Measurements from ENCODE around the gene CRIM1.

The CRIM1 gene

GRCh38 chr2:36348721-36349120 lies 6.9 kb upstream of the CRIM1 start:
- TF ChIP-seq BACH2 (CRISPR knock-in tag; IDR thresholded peaks at IDR 0.05; ENCODE audit: borderline replicate concordance) (no peak), RARB (CRISPR knock-in tag; IDR thresholded peaks at IDR 0.05) (no peak)
- no peak for ATAC-seq

GRCh38 chr2:36351291-36351690 lies 4.3 kb upstream of the CRIM1 start:
- TF ChIP-seq ZFP3 (CRISPR knock-in tag; IDR thresholded peaks at IDR 0.05) = no peak
- TF ChIP-seq GLIS3 (CRISPR knock-in tag; IDR thresholded peaks at IDR 0.05) = no peak
- TF ChIP-seq, protein P1, sequence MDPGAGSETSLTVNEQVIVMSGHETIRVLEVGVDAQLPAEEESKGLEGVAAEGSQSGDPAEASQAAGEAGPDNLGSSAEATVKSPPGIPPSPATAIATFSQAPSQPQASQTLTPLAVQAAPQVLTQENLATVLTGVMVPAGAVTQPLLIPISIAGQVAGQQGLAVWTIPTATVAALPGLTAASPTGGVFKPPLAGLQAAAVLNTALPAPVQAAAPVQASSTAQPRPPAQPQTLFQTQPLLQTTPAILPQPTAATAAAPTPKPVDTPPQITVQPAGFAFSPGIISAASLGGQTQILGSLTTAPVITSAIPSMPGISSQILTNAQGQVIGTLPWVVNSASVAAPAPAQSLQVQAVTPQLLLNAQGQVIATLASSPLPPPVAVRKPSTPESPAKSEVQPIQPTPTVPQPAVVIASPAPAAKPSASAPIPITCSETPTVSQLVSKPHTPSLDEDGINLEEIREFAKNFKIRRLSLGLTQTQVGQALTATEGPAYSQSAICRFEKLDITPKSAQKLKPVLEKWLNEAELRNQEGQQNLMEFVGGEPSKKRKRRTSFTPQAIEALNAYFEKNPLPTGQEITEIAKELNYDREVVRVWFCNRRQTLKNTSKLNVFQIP (CRISPR knock-in tag; IDR thresholded peaks at IDR 0.05; ENCODE audit: borderline replicate concordance, low read depth) = no peak
- TF ChIP-seq ZNF565 (CRISPR knock-in tag; conservative IDR thresholded peaks at IDR 0.05; ENCODE audit: low read depth) = no peak
- TF ChIP-seq RARB (CRISPR knock-in tag; IDR thresholded peaks at IDR 0.05) = no peak
- TF ChIP-seq CSDC2 (CRISPR knock-in tag; IDR thresholded peaks at IDR 0.05) = no peak
- no peak for TF ChIP-seq CREB5 (CRISPR knock-in tag; IDR thresholded peaks at IDR 0.05; ENCODE audit: low read depth)
- TF ChIP-seq, protein P2, sequence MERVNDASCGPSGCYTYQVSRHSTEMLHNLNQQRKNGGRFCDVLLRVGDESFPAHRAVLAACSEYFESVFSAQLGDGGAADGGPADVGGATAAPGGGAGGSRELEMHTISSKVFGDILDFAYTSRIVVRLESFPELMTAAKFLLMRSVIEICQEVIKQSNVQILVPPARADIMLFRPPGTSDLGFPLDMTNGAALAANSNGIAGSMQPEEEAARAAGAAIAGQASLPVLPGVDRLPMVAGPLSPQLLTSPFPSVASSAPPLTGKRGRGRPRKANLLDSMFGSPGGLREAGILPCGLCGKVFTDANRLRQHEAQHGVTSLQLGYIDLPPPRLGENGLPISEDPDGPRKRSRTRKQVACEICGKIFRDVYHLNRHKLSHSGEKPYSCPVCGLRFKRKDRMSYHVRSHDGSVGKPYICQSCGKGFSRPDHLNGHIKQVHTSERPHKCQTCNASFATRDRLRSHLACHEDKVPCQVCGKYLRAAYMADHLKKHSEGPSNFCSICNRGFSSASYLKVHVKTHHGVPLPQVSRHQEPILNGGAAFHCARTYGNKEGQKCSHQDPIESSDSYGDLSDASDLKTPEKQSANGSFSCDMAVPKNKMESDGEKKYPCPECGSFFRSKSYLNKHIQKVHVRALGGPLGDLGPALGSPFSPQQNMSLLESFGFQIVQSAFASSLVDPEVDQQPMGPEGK (CRISPR knock-in tag; IDR thresholded peaks at IDR 0.05; ENCODE audit: borderline replicate concordance) = no peak
- no peak for TF ChIP-seq ZFP30 (CRISPR knock-in tag; IDR thresholded peaks at IDR 0.05)
- TF ChIP-seq TCF4 (CRISPR knock-in tag; IDR thresholded peaks at IDR 0.05; ENCODE audit: borderline replicate concordance) = no peak
- TF ChIP-seq ESRRG (CRISPR knock-in tag; IDR thresholded peaks at IDR 0.05) = no peak
- TF ChIP-seq OSR1 (CRISPR knock-in tag; IDR thresholded peaks at IDR 0.05) = no peak
- TF ChIP-seq ARNTL (CRISPR knock-in tag; IDR thresholded peaks at IDR 0.05; ENCODE audit: borderline replicate concordance, low read depth) = no peak
- TF ChIP-seq SNAI2 (CRISPR knock-in tag; IDR thresholded peaks at IDR 0.05) = no peak
- no peak for TF ChIP-seq BACH2 (CRISPR knock-in tag; IDR thresholded peaks at IDR 0.05; ENCODE audit: borderline replicate concordance)
- no peak for TF ChIP-seq ZNF8 (CRISPR knock-in tag; IDR thresholded peaks at IDR 0.05)
- ATAC-seq = no peak

DNA sequence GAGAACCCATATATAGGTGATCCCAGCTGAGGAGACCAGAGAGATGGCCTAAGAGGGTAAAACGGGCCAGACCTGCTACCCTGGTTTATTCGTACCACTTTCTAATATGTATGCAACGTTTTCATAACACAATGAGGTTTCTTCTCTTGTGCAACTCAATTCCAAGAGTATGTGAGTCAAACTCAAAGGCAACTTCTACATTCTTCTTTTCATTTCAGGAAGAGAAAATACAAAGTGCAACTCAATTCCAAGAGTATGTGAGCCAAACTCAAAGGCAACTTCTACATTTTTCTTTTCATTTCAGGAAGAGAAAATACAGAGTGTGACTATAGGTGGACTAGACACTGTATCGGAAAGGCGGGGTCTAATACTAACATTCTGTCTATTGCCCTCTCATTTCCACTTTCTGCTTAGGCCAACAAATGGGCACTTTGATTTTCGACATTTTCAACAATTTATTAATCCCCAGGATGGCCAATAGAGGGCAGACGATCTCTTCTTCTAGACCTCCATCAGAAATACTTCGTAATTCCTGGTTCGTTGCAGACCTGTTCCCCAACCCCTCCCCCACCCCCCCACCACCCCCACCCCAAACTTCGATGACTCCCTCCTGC lies 3.7 kb upstream of the CRIM1 start:
- peak; percentile 5; the same call in 1 of the 3 replicates for ATAC-seq
- TF ChIP-seq, protein P1 (CRISPR knock-in tag; IDR thresholded peaks at IDR 0.05; ENCODE audit: borderline replicate concordance, low read depth) = no peak
- TF ChIP-seq ZC3H10 (CRISPR knock-in tag; IDR thresholded peaks at IDR 0.05) = no peak
- no peak for TF ChIP-seq ARNTL (CRISPR knock-in tag; IDR thresholded peaks at IDR 0.05; ENCODE audit: borderline replicate concordance, low read depth)

DNA sequence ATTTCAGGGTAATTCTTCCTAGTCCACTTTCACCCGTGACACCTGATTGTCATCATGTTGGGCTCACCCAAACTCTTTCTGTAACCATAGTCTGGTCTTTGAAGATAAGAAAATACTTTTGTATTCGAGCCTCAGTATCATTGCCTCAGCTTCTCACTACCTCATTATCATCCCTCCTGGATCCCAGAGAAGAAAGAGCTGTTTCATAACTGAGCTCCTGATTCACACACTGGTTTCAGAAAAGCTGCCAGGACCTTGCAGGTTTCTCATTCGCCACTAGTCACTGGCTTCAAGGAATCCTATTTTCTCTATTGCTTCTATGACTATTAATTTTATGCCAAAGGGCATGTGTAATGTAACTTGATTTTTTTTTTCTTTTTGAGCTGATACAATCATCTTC lies 2.9 kb upstream of the CRIM1 start:
- ATAC-seq = peak; percentile 7; the same call in 2 of the 3 replicates
- TF ChIP-seq, protein P2 (CRISPR knock-in tag; IDR thresholded peaks at IDR 0.05; ENCODE audit: borderline replicate concordance) = no peak
- no peak for TF ChIP-seq ISL1 (CRISPR knock-in tag; IDR thresholded peaks at IDR 0.05)
- TF ChIP-seq ZC3H10 (CRISPR knock-in tag; IDR thresholded peaks at IDR 0.05) = no peak
- no peak for TF ChIP-seq ZFP30 (CRISPR knock-in tag; IDR thresholded peaks at IDR 0.05)
- no peak for TF ChIP-seq CSRNP3 (CRISPR knock-in tag; IDR thresholded peaks at IDR 0.05)
- no peak for TF ChIP-seq GLIS3 (CRISPR knock-in tag; IDR thresholded peaks at IDR 0.05)
- no peak for TF ChIP-seq BACH2 (CRISPR knock-in tag; IDR thresholded peaks at IDR 0.05; ENCODE audit: borderline replicate concordance)
- no peak for TF ChIP-seq ESRRG (CRISPR knock-in tag; IDR thresholded peaks at IDR 0.05)
- TF ChIP-seq PPARA (CRISPR knock-in tag; IDR thresholded peaks at IDR 0.05; ENCODE audit: borderline replicate concordance) = no peak
- no peak for TF ChIP-seq SNAI2 (CRISPR knock-in tag; IDR thresholded peaks at IDR 0.05)
- no peak for TF ChIP-seq TCF4 (CRISPR knock-in tag; IDR thresholded peaks at IDR 0.05; ENCODE audit: borderline replicate concordance)
